ENCODE results near the gene MNAT1.

DNA sequence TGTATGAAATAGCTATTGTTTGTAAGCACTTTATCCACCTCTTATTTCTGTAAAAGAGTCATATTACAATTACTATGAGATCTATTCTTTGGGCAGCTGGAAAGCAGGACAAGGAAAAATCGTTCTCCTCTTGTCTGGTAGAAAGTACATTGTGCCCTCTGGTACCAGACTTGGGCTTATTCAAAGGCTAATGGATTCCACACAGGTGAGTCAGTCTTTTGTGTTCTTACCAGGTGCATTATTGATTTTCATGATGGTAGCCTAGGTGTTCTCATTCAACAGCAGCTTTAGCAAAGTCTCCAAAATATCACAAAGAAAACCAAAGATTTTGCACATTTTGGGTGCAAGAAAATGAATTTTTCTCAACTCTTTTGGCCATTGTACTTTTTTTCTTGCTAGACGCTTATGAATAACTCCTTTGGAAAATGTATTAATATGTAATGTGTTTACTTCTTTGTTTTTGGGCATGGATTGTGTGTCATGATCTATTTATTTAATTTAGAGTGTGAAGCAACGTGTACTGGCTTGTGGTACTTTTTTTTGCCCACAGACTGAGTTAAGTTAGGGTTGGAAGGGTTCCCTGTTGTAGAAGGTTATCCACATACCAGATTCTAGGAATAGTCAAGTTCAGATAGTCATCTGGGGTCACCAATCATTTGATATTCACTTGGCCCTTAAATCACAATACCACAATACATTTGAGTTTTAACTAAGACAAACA is 26.2 kb downstream of the MNAT1 start:
- TF ChIP-seq ZNF18 (tag by site-specific recombination; IDR thresholded peaks at IDR 0.05) (no peak), ZNF324 (tag by site-specific recombination; IDR thresholded peaks at IDR 0.05) (no peak), TRIM28 (IDR thresholded peaks at IDR 0.05; ENCODE audit: borderline replicate concordance, low read length) (no peak), ZSCAN4 (tag by site-specific recombination; IDR thresholded peaks at IDR 0.05) (no peak)
- TF ChIP-seq, protein P1, sequence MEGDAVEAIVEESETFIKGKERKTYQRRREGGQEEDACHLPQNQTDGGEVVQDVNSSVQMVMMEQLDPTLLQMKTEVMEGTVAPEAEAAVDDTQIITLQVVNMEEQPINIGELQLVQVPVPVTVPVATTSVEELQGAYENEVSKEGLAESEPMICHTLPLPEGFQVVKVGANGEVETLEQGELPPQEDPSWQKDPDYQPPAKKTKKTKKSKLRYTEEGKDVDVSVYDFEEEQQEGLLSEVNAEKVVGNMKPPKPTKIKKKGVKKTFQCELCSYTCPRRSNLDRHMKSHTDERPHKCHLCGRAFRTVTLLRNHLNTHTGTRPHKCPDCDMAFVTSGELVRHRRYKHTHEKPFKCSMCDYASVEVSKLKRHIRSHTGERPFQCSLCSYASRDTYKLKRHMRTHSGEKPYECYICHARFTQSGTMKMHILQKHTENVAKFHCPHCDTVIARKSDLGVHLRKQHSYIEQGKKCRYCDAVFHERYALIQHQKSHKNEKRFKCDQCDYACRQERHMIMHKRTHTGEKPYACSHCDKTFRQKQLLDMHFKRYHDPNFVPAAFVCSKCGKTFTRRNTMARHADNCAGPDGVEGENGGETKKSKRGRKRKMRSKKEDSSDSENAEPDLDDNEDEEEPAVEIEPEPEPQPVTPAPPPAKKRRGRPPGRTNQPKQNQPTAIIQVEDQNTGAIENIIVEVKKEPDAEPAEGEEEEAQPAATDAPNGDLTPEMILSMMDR (tag by site-specific recombination; IDR thresholded peaks at IDR 0.05): no peak
- TF ChIP-seq, protein P2, sequence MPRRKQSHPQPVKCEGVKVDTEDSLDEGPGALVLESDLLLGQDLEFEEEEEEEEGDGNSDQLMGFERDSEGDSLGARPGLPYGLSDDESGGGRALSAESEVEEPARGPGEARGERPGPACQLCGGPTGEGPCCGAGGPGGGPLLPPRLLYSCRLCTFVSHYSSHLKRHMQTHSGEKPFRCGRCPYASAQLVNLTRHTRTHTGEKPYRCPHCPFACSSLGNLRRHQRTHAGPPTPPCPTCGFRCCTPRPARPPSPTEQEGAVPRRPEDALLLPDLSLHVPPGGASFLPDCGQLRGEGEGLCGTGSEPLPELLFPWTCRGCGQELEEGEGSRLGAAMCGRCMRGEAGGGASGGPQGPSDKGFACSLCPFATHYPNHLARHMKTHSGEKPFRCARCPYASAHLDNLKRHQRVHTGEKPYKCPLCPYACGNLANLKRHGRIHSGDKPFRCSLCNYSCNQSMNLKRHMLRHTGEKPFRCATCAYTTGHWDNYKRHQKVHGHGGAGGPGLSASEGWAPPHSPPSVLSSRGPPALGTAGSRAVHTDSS (tag by site-specific recombination; IDR thresholded peaks at IDR 0.05): no peak
- TF ChIP-seq, protein P3, sequence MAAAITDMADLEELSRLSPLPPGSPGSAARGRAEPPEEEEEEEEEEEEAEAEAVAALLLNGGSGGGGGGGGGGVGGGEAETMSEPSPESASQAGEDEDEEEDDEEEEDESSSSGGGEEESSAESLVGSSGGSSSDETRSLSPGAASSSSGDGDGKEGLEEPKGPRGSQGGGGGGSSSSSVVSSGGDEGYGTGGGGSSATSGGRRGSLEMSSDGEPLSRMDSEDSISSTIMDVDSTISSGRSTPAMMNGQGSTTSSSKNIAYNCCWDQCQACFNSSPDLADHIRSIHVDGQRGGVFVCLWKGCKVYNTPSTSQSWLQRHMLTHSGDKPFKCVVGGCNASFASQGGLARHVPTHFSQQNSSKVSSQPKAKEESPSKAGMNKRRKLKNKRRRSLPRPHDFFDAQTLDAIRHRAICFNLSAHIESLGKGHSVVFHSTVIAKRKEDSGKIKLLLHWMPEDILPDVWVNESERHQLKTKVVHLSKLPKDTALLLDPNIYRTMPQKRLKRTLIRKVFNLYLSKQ (tag by site-specific recombination; IDR thresholded peaks at IDR 0.05; ENCODE audit: borderline replicate concordance): no peak

Data from HEK293 (cell line).